Measurements from ENCODE around the gene NACC1. TPM values are rescaled to one million over a fixed set of nuclear protein-coding genes. Genes with fewer than 3 reads are reported as not detected.

Gene NACC1
- total RNA-seq, 1 experiment from 2014 or later, result 237 TPM

GRCh38 chr19:13116282-13117175 lies 1.5 kb upstream of the NACC1 start, which contains the start of gene TRMT1:
TSS of gene TRMT1 (minus strand) at chr19:13116740. CDS start at chr19:13116399, 341 bp downstream.
- Mint-ChIP-seq H3K4me3 (peak within 1 kb of the TSS; percentile 96), H3K4me1 (peaks cover 41% of the 10 kb centered on the region), H3K27ac (peak within 1 kb of the TSS; percentile 98), H3K36me3 (peaks cover 11% of the 10 kb centered on the region; the same call in 1 of the 2 replicates), H3K27me3 (ENCODE audit: low read depth) (no peaks in the 10 kb centered on the region; the same call in 1 of the 2 replicates), H3K9me3 (no peaks in the 10 kb centered on the region)
- ATAC-seq, result peak; percentile 10
- DNase-seq (ENCODE audit: low spot score), result peak; percentile 95
- CTCF ChIA-PET, result interaction anchor here (2.0 to 3.7 kb wide), 3 partner anchors 12 to 151 kb away, joined by 5 to 16 read pairs (median 14); no protein-coding TSS in a partner anchor
- POLR2A ChIA-PET, result interaction anchor here (1.8 to 3.3 kb wide), 2 partner anchors 36 kb away, joined by 4 to 30 read pairs; no protein-coding TSS in a partner anchor
- TF ChIP-seq GRHL2 (CRISPR knock-in tag; IDR thresholded peaks at IDR 0.05; ENCODE audit: insufficient replicate concordance, severe bottlenecking) (no peak), FOXK1 (CRISPR knock-in tag; IDR thresholded peaks at IDR 0.05) (peak; percentile 87), NR3C1 (CRISPR knock-in tag; conservative IDR thresholded peaks at IDR 0.05; ENCODE audit: low read depth) (no peak), ATF1 (CRISPR knock-in tag; IDR thresholded peaks at IDR 0.05) (no peak), ESRRA (CRISPR knock-in tag; IDR thresholded peaks at IDR 0.05; ENCODE audit: borderline replicate concordance) (0 out of 2 replicates have a peak, but pooled peaks have one; percentile 24), ZNF423 (CRISPR knock-in tag; IDR thresholded peaks at IDR 0.05) (peak; percentile 46; the same call in 1 of the 2 replicates), ZNF281 (CRISPR knock-in tag; IDR thresholded peaks at IDR 0.05) (no peak), USF1 (CRISPR knock-in tag; IDR thresholded peaks at IDR 0.05) (peak; percentile 98), SMAD4 (CRISPR knock-in tag; IDR thresholded peaks at IDR 0.05) (no peak), SP1 (CRISPR knock-in tag; conservative IDR thresholded peaks at IDR 0.05) (peak; percentile 85), ARID4B (CRISPR knock-in tag; IDR thresholded peaks at IDR 0.05; ENCODE audit: borderline replicate concordance) (peak; percentile 57; the same call in 1 of the 2 replicates), EMX1 (CRISPR knock-in tag; IDR thresholded peaks at IDR 0.05) (no peak), SMAD3 (CRISPR knock-in tag; IDR thresholded peaks at IDR 0.05; ENCODE audit: borderline replicate concordance) (peak; percentile 72; the same call in 1 of the 2 replicates), ATF6 (CRISPR knock-in tag; IDR thresholded peaks at IDR 0.05) (no peak), MYBL2 (CRISPR knock-in tag; IDR thresholded peaks at IDR 0.05) (peak; percentile 65; the same call in 1 of the 2 replicates), E2F5 (CRISPR knock-in tag; IDR thresholded peaks at IDR 0.05) (no peak), CBFB (CRISPR knock-in tag; IDR thresholded peaks at IDR 0.05; ENCODE audit: low read depth) (no peak), FOXJ3 (CRISPR knock-in tag; IDR thresholded peaks at IDR 0.05; ENCODE audit: borderline replicate concordance) (no peak), GABPB1 (CRISPR knock-in tag; IDR thresholded peaks at IDR 0.05) (0 out of 2 replicates have a peak, but pooled peaks have one; percentile 43), ZNF138 (CRISPR knock-in tag; conservative IDR thresholded peaks at IDR 0.05) (no peak), MLX (CRISPR knock-in tag; IDR thresholded peaks at IDR 0.05) (no peak), MAX (CRISPR knock-in tag; IDR thresholded peaks at IDR 0.05) (peak; percentile 95), ZNF219 (CRISPR knock-in tag; IDR thresholded peaks at IDR 0.05; ENCODE audit: borderline replicate concordance) (no peak), JAZF1 (CRISPR knock-in tag; IDR thresholded peaks at IDR 0.05) (no peak), GTF2I (CRISPR knock-in tag; conservative IDR thresholded peaks at IDR 0.05) (peak; percentile 96)
